Body of pancreas (tissue), 4 donors: Measurements from ENCODE around the gene NRF1.

ENCODE experiments used
- CTCF ChIP-seq, 7 experiments: fragments of 450-650 bp in 4 of 7; fragments of 200-600 bp in 3 of 7; sonication (generic) in 3 of 7; IDR thresholded peaks; one replicate each; pipeline ENCODE4 v1.5.1; 2016 to 2019; ENCODE audit warnings: antibody characterized with exemption in 7 of 7
- POLR2A ChIP-seq, 3 donors: fragments of 450-650 bp; IDR thresholded peaks; one replicate each; pipeline ENCODE4 v1.6.1; 2016; ENCODE audit warnings: antibody characterized with exemption in 3 of 3, mild to moderate bottlenecking in 2 of 3

GRCh38 chr7:129774871-129775694 is 163.6 kb downstream of the NRF1 start:
- TF ChIP-seq POLR2A (IDR thresholded peaks at IDR 0.05) (no peak), CTCF (IDR thresholded peaks at IDR 0.05) (no peak)
